ENCODE measurements around the gene CHRM2. TPM values are rescaled to one million over a fixed set of nuclear protein-coding genes. Genes with fewer than 3 reads are reported as not detected.

Gene CHRM2
- total and polyA plus RNA-seq, 9 of the 15 experiments (the other 6 are each of a cell fraction or from before 2014, with no cell fraction given): not detected

GRCh38 chr7:137003086-137003485, 134.6 kb downstream of the CHRM2 start:
- no TSS peak for BruUV-seq (replicated peaks)
- Histone ChIP-seq H3K4me3 (no peak overlapping the region), H3K79me2 (ENCODE audit: control insufficient read depth, insufficient read depth, low read length) (no peaks in the 10 kb centered on the region), H3K4me2 (ENCODE audit: insufficient read depth, low read length) (no peak overlapping the region), H3K27ac (ENCODE audit: extremely low read depth, low read depth, low read length) (no peak overlapping the region), H3K9me3 (replicated peaks; ENCODE audit: control insufficient read depth, insufficient read depth, low read depth, low read length) (no peaks in the 10 kb centered on the region), H3K36me3 (ENCODE audit: control insufficient read depth, insufficient read depth, low read length) (no peaks in the 10 kb centered on the region), H2AFZ (ENCODE audit: low read depth, low read length) (no peak overlapping the region), H3K4me1 (replicated peaks in 1 of 2; ENCODE audit: control insufficient read depth in 2 of 2, insufficient read depth in 2 of 2, low read length in 2 of 2) (no peaks in the 10 kb centered on the region), H3K27me3 (ENCODE audit: control insufficient read depth in 2 of 2, insufficient read depth in 2 of 2, low read length in 2 of 2) (no peaks in the 10 kb centered on the region), H3K9me1 (ENCODE audit: control insufficient read depth, insufficient read depth, low read length) (no peaks in the 10 kb centered on the region), H4K20me1 (replicated peaks; ENCODE audit: control insufficient read depth, insufficient read depth, low read length) (no peaks in the 10 kb centered on the region), H3K9ac (ENCODE audit: insufficient read depth in 1 of 2, low read depth in 2 of 2, low read length in 2 of 2) (no peak overlapping the region)
- DNase-seq (ENCODE audit: extremely low read depth in 1 of 4, low spot score in 3 of 4) (no peak), ATAC-seq (no peak), FAIRE-seq (no peak)
- POLR2A ChIA-PET: no interaction called here
- in situ Hi-C loops (cut with MboI): no loop called here
- CTCF ChIA-PET (ENCODE audit: low intra/inter-chr PET ratio): no interaction called here
- TF ChIP-seq SOX6 (IDR thresholded peaks at IDR 0.05) (no peak), MTA2 (IDR thresholded peaks at IDR 0.05; ENCODE audit: low read depth) (no peak), ARID4B (CRISPR knock-in tag; IDR thresholded peaks at IDR 0.05) (no peak), MYNN (IDR thresholded peaks at IDR 0.05) (no peak), MYNN (CRISPR knock-in tag; IDR thresholded peaks at IDR 0.05) (no peak), ZNF592 (IDR thresholded peaks at IDR 0.05) (no peak), MAFF (IDR thresholded peaks at IDR 0.05; ENCODE audit: low read length) (no peak)
- 0% methylated on average over 2 of the region's 2 CpGs for WGBS (ENCODE audit: insufficient coverage, low coverage, missing lambda C conversion rate)
- intact Hi-C loops (cut with micrococcal nuclease): no loop called here

All from K562 (cell line).